Measurements from ENCODE around the gene INIP. TPM values are rescaled to one million over a fixed set of nuclear protein-coding genes. Genes with fewer than 3 reads are reported as not detected.
"Not testable (repeated sequence)": the region's sequence is repeated elsewhere in the genome, so short reads cannot be mapped to it uniquely, and the experiment has no call there.

INIP gene
- total and polyA plus RNA-seq, 2 experiments from 2014 or later = 13.1 to 18.9 TPM

- Histone ChIP-seq H3K4me1 (ENCODE audit: low read depth) (no peaks in the 10 kb centered on the region), H3K9me3 (ENCODE audit: low read depth) (no peaks in the 10 kb centered on the region), H3K27me3 (no peaks in the 10 kb centered on the region), H3K27ac (peak overlapping the region; percentile 39), H3K4me3 (no peak overlapping the region), H3K36me3 (peaks cover 5% of the 10 kb centered on the region)
- no peak for TF ChIP-seq CTCF (IDR thresholded peaks at IDR 0.05; ENCODE audit: low read depth, low read length)
- peak in 1 of 2 donors; percentile 20 for DNase-seq (ENCODE audit: low read depth in 1 of 2, low spot score in 1 of 2)
Measured at GRCh38 chr9:112694706-112695555, 23.0 kb downstream of the INIP start.

GRCh38 chr9:112689161-112689740, 28.7 kb downstream of the INIP start:
- no peak overlapping the region for H3K4me3 ChIP-seq
- H3K4me1 ChIP-seq (ENCODE audit: low read depth) = no peaks in the 10 kb centered on the region
- no peaks in the 10 kb centered on the region for H3K9me3 ChIP-seq (ENCODE audit: low read depth)
- H3K36me3 ChIP-seq = peaks cover 12% of the 10 kb centered on the region
- H3K27ac ChIP-seq = no peak overlapping the region
- TF ChIP-seq CTCF (IDR thresholded peaks at IDR 0.05; ENCODE audit: low read depth, low read length) = no peak
- H3K27me3 ChIP-seq = no peaks in the 10 kb centered on the region
- no peak for DNase-seq (ENCODE audit: low read depth in 1 of 2, low spot score in 1 of 2)

- no peaks in the 10 kb centered on the region for H3K36me3 ChIP-seq
- H3K4me1 ChIP-seq (ENCODE audit: low read depth) = no peaks in the 10 kb centered on the region
- H3K27ac ChIP-seq = no peak overlapping the region
Measured at GRCh38 chr9:112680731-112681402, 37.0 kb downstream of the INIP start.

GRCh38 chr9:112677040-112677439, 40.9 kb downstream of the INIP start:
- Histone ChIP-seq H3K36me3 (no peaks in the 10 kb centered on the region), H3K9me3 (ENCODE audit: low read depth) (no peaks in the 10 kb centered on the region), H3K4me1 (ENCODE audit: low read depth) (no peaks in the 10 kb centered on the region), H3K27ac (no peak overlapping the region), H3K4me3 (no peak overlapping the region), H3K27me3 (no peaks in the 10 kb centered on the region)
- no peak for TF ChIP-seq CTCF (IDR thresholded peaks at IDR 0.05; ENCODE audit: low read depth, low read length)
- DNase-seq (ENCODE audit: low read depth in 1 of 2, low spot score in 1 of 2) = no peak

More at GRCh38 chr9:112680731-112681402, 37.0 kb downstream of the INIP start:
- no peak for TF ChIP-seq CTCF (IDR thresholded peaks at IDR 0.05; ENCODE audit: low read depth, low read length)
- H3K9me3 ChIP-seq (ENCODE audit: low read depth) = no peaks in the 10 kb centered on the region
- H3K4me3 ChIP-seq = no peak overlapping the region
- H3K27me3 ChIP-seq = no peaks in the 10 kb centered on the region
- no peak for DNase-seq (ENCODE audit: low read depth in 1 of 2, low spot score in 1 of 2)

GRCh38 chr9:112673221-112673620, 44.7 kb downstream of the INIP start:
- not testable (repeated sequence) for H3K9me3 ChIP-seq (ENCODE audit: low read depth); H3K4me3 ChIP-seq; H3K27me3 ChIP-seq; H3K4me1 ChIP-seq (ENCODE audit: low read depth); H3K27ac ChIP-seq; DNase-seq (ENCODE audit: low read depth in 1 of 2, low spot score in 1 of 2); H3K36me3 ChIP-seq
